ENCODE data around the gene LSAMP.

The LSAMP gene

GRCh38 chr3:116354382-116354781 is 90.9 kb downstream of the LSAMP start:
- no peak for DNase-seq (ENCODE audit: low spot score)

- no peak for DNase-seq (ENCODE audit: low spot score)
Measured at GRCh38 chr3:116350119-116350733, 95.1 kb downstream of the LSAMP start.

DNA sequence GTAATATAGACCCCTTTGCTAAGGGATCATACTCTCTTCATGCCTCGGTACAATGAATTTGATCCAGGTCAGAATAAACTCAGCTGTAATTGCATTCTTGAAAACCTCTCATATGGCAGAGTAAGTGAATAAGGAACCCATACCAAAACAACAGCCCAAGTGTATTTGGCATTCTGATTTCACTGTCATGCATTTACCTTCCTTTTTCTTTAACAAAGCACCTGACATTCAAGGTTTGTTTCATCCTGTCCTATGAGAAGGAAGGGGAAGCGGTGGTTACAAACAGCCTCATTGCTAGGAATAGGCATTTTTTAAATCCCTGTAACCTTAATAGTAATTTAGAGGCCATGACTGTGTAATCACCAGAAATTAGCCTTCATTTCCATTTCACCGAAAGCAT is 97.1 kb downstream of the LSAMP start:
- DNase-seq (ENCODE audit: low spot score): no peak

DNA sequence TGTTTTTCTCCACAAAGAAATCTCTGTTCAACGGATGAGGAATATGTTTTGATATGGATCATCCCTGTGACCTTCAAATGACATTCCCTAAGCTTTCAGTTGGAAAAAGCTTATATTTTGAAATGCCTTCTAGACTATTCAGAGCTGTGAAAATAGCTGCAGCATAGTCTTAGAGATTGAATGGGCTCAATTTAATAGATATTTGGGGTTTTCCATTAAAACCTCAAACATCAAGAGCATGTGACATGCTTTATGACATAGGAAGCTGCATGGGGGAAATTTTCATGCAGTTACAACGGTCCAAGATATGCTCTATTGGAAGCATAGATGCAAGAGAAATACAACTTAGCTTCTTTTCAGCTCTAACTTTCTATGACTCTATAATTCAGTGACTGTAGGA is 102.8 kb downstream of the LSAMP start:
- no peak for DNase-seq (ENCODE audit: low spot score)

DNA sequence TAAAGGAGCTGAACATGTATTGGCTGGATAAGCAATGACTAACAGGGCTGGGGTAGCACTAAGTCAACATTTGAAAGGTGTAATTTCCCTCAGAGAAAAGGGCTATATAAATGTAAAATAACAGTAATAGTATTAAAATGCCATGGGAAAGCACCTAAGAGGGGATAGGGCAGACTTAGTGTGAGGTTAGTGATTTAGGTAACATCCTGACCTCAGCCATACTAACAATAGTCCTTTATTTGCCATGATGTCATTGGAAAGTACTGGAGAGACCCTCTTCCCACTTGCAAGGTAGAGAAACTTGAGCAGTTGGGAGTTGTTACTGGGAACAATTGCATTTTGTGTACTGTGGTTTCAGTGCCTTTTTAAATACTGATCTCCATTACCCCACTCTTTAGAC is 103.4 kb downstream of the LSAMP start:
- DNase-seq (ENCODE audit: low spot score): no peak

GRCh38 chr3:116341381-116341780 is 103.9 kb downstream of the LSAMP start:
- DNase-seq (ENCODE audit: low spot score): no peak

DNA sequence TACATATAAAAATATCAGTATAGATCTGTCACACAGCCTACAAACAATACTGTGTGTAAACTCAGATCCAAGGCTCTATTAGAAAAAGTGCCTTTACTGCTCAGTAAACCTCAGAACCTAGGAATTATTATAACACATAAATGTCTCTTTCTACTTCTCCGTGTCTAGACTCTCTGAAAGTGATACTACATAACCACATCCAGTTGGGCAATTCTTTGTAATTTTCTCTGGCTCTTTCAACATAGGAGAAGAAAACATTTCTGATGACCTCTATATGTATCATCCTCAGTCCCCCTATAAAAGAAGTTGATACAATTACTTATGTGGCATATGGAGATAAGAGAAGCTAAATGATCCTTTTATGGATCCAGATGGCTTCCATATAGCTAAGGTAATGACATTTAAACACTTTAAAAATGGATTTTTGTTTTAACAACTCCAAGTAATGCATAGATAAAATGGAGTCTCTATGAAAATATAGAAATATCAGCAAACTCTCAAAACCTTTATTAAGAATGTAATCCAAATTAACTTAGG is 104.5 kb downstream of the LSAMP start:
- DNase-seq (ENCODE audit: low spot score): no peak

DNA sequence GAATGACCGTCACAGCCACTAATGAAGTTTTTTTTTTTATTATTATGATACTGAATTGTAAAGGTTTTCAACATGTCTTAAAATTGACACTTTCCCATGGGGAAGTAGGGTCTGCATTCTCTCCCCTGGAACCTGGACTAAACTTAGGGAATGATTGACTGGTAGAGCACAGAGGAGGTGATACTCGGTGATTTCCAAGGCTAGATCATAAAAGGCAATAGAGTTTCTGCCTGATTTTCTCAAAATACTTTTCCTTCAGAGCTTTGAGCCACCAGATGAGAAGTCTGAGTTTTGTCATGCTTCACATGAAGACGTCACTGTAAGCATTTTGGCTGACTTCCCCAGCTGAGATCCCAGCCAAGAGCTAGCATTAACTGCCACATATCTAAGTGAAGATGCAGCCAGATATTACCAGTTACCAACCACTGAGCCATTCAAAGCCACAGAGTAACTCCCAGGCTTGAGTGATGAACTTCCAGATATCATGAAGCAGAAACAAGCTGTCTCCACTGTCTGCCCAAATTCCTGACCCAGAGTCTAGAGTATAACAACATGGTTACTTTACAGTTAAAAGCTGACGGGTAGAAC is 105.8 kb downstream of the LSAMP start:
- DNase-seq (ENCODE audit: low spot score): no peak

GRCh38 chr3:116338713-116339112 is 106.6 kb downstream of the LSAMP start:
- no peak for DNase-seq (ENCODE audit: low spot score)

DNA sequence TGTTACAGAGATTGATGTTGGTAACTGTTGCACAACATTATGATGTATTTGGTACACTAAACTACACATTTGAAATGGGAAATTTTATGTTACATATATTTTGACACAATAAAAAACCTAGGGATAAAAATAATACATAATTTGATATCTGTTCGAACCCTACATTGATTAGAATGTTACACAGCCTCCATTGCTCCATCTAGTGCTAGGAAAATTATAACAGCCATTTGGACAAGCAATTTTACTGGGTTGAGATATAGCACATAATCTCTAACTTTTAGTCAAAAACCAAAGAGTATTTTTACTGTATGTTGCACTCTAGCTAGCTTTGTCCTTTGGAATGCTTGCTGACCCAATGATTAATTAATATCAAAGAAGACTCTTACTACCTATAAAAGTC is 108.1 kb downstream of the LSAMP start:
- no peak for DNase-seq (ENCODE audit: low spot score)

- no peak for DNase-seq (ENCODE audit: low spot score)
Measured at GRCh38 chr3:116331380-116331779, 113.9 kb downstream of the LSAMP start.

DNA sequence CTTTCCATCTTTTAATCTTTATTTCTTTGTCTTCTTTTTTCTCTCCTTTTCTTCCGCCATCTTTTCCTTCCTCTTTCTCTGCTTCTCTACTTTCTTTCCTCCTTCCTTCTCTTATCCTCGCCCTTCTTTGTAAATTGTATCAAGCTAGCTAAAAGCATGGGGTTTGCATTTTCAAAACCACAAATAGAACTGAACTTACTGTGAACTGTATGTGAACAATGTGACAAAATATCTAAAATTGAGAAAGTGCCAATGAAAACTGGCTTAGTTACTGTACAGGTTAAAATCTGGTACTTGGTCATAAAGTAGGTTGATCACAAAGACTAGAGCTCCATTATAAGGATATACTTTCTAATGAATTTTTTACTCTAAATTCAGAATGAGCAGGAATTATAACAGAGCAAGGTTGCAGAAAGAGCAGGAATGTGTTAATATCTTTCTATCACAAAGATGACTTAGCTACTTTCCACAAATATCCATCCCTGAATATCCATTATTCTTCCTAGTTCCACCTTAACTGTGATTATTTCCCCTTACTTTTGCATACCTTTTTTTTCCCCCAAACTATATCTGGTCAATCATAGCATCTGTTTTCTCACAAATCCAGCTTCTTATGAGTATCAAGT is 122.4 kb downstream of the LSAMP start:
- no peak for DNase-seq (ENCODE audit: low spot score)

- no peak for DNase-seq (ENCODE audit: low spot score)
Measured at GRCh38 chr3:116318370-116318769, 126.9 kb downstream of the LSAMP start.

- DNase-seq (ENCODE audit: low spot score): no peak
Measured at GRCh38 chr3:116316771-116317170, 128.5 kb downstream of the LSAMP start.

GRCh38 chr3:116314476-116314875 is 130.8 kb downstream of the LSAMP start:
- DNase-seq (ENCODE audit: low spot score): no peak

DNA sequence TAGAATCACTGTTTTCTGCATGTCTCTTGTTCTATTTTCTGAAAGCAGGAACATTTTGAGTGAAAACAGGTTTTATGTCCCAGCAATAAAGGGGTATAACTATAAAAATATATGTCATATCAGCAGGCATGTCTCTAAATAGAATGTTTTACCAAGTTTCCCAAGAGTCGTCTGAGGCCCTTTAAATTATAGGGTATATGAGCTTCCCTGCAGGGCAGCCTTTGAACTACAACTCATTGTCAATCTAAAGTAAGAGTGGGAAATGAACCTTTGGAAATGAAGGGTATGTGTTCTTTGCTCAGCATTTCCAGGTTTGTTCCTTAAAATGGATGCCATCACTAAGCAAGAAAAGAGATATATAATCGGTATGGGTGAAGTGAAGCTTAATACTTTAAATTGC is 138.6 kb downstream of the LSAMP start:
- no peak for DNase-seq (ENCODE audit: low spot score)

GRCh38 chr3:116306149-116306548 is 139.1 kb downstream of the LSAMP start:
- DNase-seq (ENCODE audit: low spot score): no peak

GRCh38 chr3:116302087-116302747 is 143.1 kb downstream of the LSAMP start:
- DNase-seq (ENCODE audit: low spot score): no peak

DNA sequence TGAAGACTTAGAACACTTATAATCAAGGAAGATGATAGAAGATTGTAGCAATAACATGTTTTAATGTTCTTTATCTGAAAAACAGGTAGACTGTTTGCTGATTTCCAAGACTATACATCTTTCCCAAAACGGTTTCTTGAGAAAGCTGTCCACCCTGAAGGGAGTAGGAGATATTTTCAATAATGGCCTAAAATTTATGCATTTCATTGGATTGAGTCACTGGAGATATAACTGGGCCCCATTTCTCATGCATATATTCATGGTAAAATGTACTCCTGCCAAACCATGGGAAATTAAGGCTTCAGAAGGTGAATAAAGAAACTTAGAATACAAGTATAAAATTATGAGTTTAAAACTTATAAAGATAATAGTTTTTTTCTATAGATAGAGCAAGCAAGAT is 143.9 kb downstream of the LSAMP start:
- no peak for DNase-seq (ENCODE audit: low spot score)

DNA sequence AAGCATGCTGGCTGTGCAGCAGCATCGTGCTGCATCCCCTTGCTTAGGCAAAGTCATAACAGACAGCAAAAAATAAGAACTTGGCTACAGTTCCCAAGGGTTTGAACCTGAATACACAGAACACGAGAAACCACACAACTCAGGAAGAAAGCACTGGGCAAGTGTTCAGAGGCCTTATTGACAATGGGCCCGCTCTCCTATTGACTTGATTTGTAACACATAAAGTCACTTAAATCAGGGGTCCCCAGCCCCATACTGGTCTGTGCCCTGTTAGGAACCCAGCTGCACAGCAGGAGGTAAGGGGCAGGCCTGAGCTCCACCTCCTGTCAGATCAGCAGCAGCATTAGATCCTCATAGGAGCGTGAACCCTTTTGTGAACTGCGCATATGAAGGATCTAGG is 145.1 kb downstream of the LSAMP start:
- no peak for DNase-seq (ENCODE audit: low spot score)

- DNase-seq (ENCODE audit: low spot score): no peak
Measured at GRCh38 chr3:116299646-116300081, 145.6 kb downstream of the LSAMP start.

GRCh38 chr3:116298151-116298550 is 147.1 kb downstream of the LSAMP start:
- no peak for DNase-seq (ENCODE audit: low spot score)

GRCh38 chr3:116291141-116291540 is 154.1 kb downstream of the LSAMP start:
- no peak for DNase-seq (ENCODE audit: low spot score)

All from left forelimb (tissue), 1 donor.